Measurements from ENCODE around the gene RRP15.

DNA sequence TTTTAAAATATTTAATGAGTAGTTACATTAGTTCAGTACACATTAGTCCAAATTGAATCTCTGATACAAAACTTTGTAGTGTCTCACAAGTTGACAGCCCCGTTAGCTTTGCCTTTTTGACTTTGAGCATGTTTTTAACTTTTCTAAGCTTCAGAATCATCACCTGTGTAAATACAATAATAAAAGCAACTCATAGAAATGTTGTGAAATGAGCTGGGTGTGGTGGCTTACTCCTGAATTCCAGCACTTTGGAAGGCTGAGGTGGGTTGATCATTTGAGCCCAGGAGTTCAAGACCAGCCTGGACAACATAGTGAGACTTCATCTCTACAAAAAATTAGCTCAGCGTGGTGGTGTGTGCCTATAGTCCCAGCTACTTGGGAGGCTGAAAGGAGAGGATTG, 11.1 kb downstream of the RRP15 start:
- TF ChIP-seq, protein P1, sequence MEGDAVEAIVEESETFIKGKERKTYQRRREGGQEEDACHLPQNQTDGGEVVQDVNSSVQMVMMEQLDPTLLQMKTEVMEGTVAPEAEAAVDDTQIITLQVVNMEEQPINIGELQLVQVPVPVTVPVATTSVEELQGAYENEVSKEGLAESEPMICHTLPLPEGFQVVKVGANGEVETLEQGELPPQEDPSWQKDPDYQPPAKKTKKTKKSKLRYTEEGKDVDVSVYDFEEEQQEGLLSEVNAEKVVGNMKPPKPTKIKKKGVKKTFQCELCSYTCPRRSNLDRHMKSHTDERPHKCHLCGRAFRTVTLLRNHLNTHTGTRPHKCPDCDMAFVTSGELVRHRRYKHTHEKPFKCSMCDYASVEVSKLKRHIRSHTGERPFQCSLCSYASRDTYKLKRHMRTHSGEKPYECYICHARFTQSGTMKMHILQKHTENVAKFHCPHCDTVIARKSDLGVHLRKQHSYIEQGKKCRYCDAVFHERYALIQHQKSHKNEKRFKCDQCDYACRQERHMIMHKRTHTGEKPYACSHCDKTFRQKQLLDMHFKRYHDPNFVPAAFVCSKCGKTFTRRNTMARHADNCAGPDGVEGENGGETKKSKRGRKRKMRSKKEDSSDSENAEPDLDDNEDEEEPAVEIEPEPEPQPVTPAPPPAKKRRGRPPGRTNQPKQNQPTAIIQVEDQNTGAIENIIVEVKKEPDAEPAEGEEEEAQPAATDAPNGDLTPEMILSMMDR (IDR thresholded peaks at IDR 0.05) = no peak
- TF ChIP-seq POLR2A (IDR thresholded peaks at IDR 0.05) = no peak
